NCI-H2227 (cell line): ENCODE measurements around the gene LGALS3.
A peak's percentile ranks its signal among the peaks of the same experiment; 100 is the strongest.

Source experiments
- DNase-seq: peaks from one replicate; lab custom pipeline; 2025; ENCODE audit not compliant: unreplicated experiment; lab: John Stamatoyannopoulos, UW

LGALS3 gene

GRCh38 chr14:55114720-55115119 is 14.3 kb upstream of the LGALS3 start:
- DNase-seq, result no peak

- no peak for DNase-seq
Measured at GRCh38 chr14:55115460-55115859, 13.6 kb upstream of the LGALS3 start.

- no peak for DNase-seq
Measured at GRCh38 chr14:55115861-55116245, 13.2 kb upstream of the LGALS3 start.

GRCh38 chr14:55116246-55117030 is 12.6 kb upstream of the LGALS3 start:
- DNase-seq, result no peak

- no peak for DNase-seq
Measured at GRCh38 chr14:55117803-55118441, 11.1 kb upstream of the LGALS3 start.

- DNase-seq, result no peak
Measured at GRCh38 chr14:55118761-55119160, 10.3 kb upstream of the LGALS3 start.

GRCh38 chr14:55120571-55121495 is 8.2 kb upstream of the LGALS3 start:
- DNase-seq, result no peak

GRCh38 chr14:55121628-55122439 is 7.2 kb upstream of the LGALS3 start:
- DNase-seq, result no peak

- peak; percentile 15 for DNase-seq
Measured at GRCh38 chr14:55122440-55122986, 6.5 kb upstream of the LGALS3 start.

- peak; percentile 9 for DNase-seq
Measured at GRCh38 chr14:55123101-55123500, 6.0 kb upstream of the LGALS3 start.

GRCh38 chr14:55123852-55124639 is 5.0 kb upstream of the LGALS3 start:
- DNase-seq, result no peak

- DNase-seq, result no peak
Measured at GRCh38 chr14:55124774-55125386, 4.2 kb upstream of the LGALS3 start.

GRCh38 chr14:55125403-55125802 is 3.6 kb upstream of the LGALS3 start:
- DNase-seq, result no peak

- DNase-seq, result no peak
Measured at GRCh38 chr14:55126034-55126433, 3.0 kb upstream of the LGALS3 start.

- DNase-seq, result no peak
Measured at GRCh38 chr14:55126932-55127459, 2.1 kb upstream of the LGALS3 start.

- no peak for DNase-seq
Measured at GRCh38 chr14:55127460-55127951, 1.5 kb upstream of the LGALS3 start.

- DNase-seq, result no peak
Measured at GRCh38 chr14:55128386-55129085, 516 bp upstream of the LGALS3 start.
